ENCODE results near the gene AGFG1.

AGFG1 gene

DNA sequence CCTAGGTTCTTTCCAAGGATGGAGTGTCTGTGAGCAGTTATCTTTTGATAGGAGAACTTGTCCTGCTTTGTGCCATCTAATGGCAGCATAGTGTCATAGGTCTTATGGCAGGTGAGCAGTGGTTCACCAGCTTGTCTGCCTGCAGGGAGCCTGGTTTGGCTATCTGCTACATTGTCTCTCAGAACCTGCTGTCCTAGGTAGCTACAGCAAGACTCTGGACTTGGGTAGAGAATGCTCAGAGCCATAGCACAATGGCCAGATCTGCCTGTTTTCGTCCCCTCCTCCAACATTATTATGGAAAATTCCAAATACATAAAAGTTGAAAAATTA lies 28.3 kb downstream of the AGFG1 start:
- H3K27ac ChIP-seq, result no peak overlapping the region
- TF ChIP-seq, protein P1, sequence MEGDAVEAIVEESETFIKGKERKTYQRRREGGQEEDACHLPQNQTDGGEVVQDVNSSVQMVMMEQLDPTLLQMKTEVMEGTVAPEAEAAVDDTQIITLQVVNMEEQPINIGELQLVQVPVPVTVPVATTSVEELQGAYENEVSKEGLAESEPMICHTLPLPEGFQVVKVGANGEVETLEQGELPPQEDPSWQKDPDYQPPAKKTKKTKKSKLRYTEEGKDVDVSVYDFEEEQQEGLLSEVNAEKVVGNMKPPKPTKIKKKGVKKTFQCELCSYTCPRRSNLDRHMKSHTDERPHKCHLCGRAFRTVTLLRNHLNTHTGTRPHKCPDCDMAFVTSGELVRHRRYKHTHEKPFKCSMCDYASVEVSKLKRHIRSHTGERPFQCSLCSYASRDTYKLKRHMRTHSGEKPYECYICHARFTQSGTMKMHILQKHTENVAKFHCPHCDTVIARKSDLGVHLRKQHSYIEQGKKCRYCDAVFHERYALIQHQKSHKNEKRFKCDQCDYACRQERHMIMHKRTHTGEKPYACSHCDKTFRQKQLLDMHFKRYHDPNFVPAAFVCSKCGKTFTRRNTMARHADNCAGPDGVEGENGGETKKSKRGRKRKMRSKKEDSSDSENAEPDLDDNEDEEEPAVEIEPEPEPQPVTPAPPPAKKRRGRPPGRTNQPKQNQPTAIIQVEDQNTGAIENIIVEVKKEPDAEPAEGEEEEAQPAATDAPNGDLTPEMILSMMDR (conservative IDR thresholded peaks at IDR 0.05; ENCODE audit: low read depth), result no peak
- no peak for DNase-seq (ENCODE audit: low spot score)
- CTCF ChIA-PET, result interaction anchor here (0.6 kb wide), 1 partner anchor 93 kb away, joined by 3 read pairs; no protein-coding TSS in a partner anchor
- POLR2A ChIA-PET (ENCODE audit: low non-redundant PET), result no interaction called here

DNA sequence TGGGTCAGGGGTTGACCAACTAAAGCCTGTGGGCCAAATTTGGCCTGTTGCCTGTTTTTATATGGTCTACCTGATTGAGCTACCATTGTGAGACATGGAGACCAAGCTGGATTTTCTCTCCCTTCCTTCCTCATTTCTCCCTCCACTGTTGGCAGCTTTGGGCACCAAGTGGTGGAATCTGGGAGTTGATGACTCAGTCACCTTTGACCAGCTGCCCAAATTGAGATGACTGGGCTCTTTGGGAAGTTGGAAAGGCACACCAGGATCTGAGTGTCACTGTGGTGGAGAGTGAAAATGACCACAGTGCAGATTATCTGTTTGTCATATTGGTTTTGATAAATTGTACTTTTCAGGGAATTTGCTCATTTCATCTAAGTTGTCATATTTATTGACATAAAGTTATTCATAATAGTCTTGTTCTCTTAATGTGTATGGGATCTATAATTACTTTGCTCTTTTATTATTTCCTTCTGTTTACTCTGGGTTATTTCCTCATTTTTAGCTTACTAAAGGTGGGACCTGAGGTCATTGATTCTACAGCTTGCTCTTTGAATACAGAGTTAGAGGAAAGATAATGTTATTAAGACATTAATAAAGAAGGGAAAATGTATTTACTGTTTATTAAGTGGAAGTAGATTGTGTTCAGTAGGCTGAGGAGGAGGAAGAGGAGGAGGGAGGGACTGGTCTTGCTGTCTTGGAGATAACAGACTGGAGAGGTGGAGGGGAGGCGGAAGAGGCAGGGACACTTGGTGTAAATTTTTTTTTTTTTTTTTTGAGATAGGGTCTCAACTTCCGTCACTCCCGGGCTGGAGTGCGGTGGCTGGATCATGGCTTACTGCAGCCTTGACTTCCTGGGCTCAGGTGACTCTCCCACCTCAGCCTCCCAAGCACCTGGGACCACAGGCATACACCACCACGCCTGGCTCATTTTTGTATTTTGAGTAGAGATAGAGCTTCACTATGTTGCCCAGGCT lies 31.8 kb downstream of the AGFG1 start:
- POLR2A ChIA-PET (ENCODE audit: low non-redundant PET), result no interaction called here
- TF ChIP-seq, protein P1 (conservative IDR thresholded peaks at IDR 0.05; ENCODE audit: low read depth), result no peak
- DNase-seq (ENCODE audit: low spot score), result peak; percentile 48

DNA sequence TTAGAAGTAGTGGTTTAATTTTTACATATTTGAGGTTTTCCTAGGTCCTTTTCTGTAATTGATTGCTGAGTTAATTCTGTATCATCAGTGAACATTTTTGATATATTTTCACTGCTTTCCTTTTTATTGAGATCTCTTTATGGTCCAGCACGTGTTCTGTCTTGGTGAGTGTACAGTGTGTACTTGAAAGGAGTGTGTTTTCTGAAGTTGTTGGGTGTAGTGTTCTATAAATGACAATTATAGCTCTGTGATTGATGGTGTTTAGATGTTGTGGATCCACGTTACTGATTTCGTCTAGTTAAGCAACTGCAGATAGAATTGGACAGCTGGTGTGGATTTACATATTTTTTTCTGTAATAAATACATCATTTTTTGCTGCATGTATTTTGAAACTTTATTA lies 32.7 kb downstream of the AGFG1 start:
- TF ChIP-seq, protein P1 (conservative IDR thresholded peaks at IDR 0.05; ENCODE audit: low read depth), result no peak
- POLR2A ChIA-PET (ENCODE audit: low non-redundant PET), result no interaction called here
- H3K27ac ChIP-seq, result no peak overlapping the region
- no peak for DNase-seq (ENCODE audit: low spot score)
- CTCF ChIA-PET, result no interaction called here

More for the DNA sequence above, 31.8 kb downstream of the AGFG1 start:
- CTCF ChIA-PET, result no interaction called here
- no peak overlapping the region; the same call in 1 of the 2 replicates for H3K27ac ChIP-seq

DNA sequence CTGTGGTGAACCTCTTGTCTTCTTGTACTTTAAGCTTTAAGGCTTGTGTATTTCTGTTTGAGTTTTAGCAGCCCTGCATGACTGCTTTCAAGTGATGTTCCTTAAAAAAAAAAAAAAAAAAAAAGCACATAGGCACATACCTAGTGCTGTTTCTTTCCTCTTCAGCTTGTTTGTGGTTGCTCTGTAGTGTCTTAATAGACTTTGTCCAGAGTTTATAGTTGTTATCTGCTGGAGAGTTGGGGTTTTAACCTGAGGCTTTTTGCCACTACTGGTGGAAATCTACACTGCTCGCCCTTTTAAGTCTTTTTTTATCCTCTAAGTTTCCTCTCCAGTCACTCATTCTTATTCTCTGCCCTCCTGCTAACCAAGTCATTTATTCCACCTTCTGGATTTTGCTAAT lies 34.5 kb downstream of the AGFG1 start:
- ChIA-PET CTCF (no interaction called here), POLR2A (ENCODE audit: low non-redundant PET) (no interaction called here)
- TF ChIP-seq, protein P1 (conservative IDR thresholded peaks at IDR 0.05; ENCODE audit: low read depth), result no peak
- no peak for DNase-seq (ENCODE audit: low spot score)
- H3K27ac ChIP-seq, result no peak overlapping the region

DNA sequence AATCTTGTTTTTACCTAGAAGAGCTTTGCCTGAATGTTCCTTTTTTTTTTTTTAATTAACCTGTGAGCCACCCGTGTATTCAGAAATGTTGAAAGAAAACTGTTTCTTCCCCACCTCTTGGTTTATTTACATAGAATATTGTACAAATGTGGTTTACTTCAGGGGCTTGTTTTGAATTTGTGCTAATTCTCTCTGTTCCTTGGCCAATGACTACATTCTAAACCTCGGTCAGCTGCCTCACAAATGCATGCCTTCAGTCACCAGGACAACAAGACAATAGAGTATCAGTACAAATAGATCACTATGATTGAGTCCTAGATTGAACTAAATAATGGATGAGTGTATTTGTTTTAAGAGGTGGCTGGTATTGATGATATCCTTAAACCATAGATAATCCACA lies 36.0 kb downstream of the AGFG1 start:
- ChIA-PET CTCF (interaction anchor here (0.6 kb wide), 2 partner anchors 22 to 767 kb away, joined by 3 to 6 read pairs; no protein-coding TSS in a partner anchor), POLR2A (ENCODE audit: low non-redundant PET) (no interaction called here)
- no peak overlapping the region for H3K27ac ChIP-seq
- TF ChIP-seq, protein P1 (conservative IDR thresholded peaks at IDR 0.05; ENCODE audit: low read depth), result no peak
- no peak for DNase-seq (ENCODE audit: low spot score)

DNA sequence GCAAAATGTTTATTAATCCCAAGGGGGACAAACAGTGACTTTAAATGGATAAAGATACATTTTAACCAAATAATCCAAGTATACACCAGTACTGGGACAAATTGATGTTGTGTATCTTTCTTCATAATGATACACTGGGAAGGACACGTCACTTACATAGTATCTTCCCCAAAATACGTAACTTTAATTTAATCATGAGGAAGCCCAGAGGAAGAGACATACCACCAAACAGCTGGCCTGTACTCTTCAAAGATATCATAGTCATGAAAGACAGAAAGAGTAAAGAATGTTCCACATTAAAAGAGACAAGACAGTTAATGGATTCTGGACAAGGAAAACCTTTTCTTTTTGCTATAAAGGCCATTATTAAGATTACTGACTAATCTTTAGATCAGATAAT lies 37.1 kb downstream of the AGFG1 start:
- ChIA-PET POLR2A (ENCODE audit: low non-redundant PET) (no interaction called here), CTCF (interaction anchor here (0.5 kb wide), 1 partner anchor 1869 kb away, joined by 3 read pairs; no protein-coding TSS in a partner anchor)
- no peak for DNase-seq (ENCODE audit: low spot score)
- TF ChIP-seq, protein P1 (conservative IDR thresholded peaks at IDR 0.05; ENCODE audit: low read depth), result no peak
- H3K27ac ChIP-seq, result no peak overlapping the region
